HUES6 (cell line): ENCODE measurements around the gene TMEM174.

Experiments used
- H3K27ac ChIP-seq: 2 replicates; pipeline ENCODE4 v1.7.0; 2013; ENCODE audit warnings: low read depth, mild to moderate bottlenecking, low read length, inconsistent platforms
- H3K27me3 ChIP-seq: 2 replicates; pipeline ENCODE4 v1.6.1; 2013; ENCODE audit warnings: low read length; ENCODE audit not compliant: control insufficient read depth, insufficient read depth
- H3K36me3 ChIP-seq: 2 replicates; pipeline ENCODE4 v1.6.1; 2013; ENCODE audit warnings: low read length; ENCODE audit not compliant: control insufficient read depth, insufficient read depth
- H3K4me1 ChIP-seq: 2 replicates; pipeline ENCODE4 v1.6.1; 2013; ENCODE audit warnings: low read length; ENCODE audit not compliant: control insufficient read depth, insufficient read depth
- H3K4me3 ChIP-seq: 2 replicates; pipeline ENCODE4 v1.5.1; 2013; ENCODE audit warnings: low read depth, low read length
- H3K9ac ChIP-seq: one replicate; pipeline ENCODE4 v1.6.1; 2013; ENCODE audit warnings: mild to moderate bottlenecking, low read length
- H3K9me3 ChIP-seq: 2 replicates; pipeline ENCODE4 v1.6.1; 2013; ENCODE audit warnings: low read depth, low read length; ENCODE audit not compliant: control insufficient read depth, insufficient read depth

The TMEM174 gene

GRCh38 chr5:73179730-73180129 lies 6.7 kb downstream of the TMEM174 start:
- no peaks in the 10 kb centered on the region for H3K36me3 ChIP-seq
- no peak overlapping the region for H3K9ac ChIP-seq
- H3K9me3 ChIP-seq, result peaks cover 5% of the 10 kb centered on the region
- no peaks in the 10 kb centered on the region for H3K27me3 ChIP-seq
- no peak overlapping the region for H3K27ac ChIP-seq
- H3K4me1 ChIP-seq, result no peaks in the 10 kb centered on the region; the same call in 1 of the 2 replicates
- no peak overlapping the region for H3K4me3 ChIP-seq

GRCh38 chr5:73180566-73180965 lies 7.6 kb downstream of the TMEM174 start:
- no peak overlapping the region for H3K4me3 ChIP-seq
- H3K36me3 ChIP-seq, result no peaks in the 10 kb centered on the region
- H3K27me3 ChIP-seq, result no peaks in the 10 kb centered on the region
- peaks cover 11% of the 10 kb centered on the region for H3K9me3 ChIP-seq
- H3K9ac ChIP-seq, result no peak overlapping the region
- H3K27ac ChIP-seq, result no peak overlapping the region
- H3K4me1 ChIP-seq, result no peaks in the 10 kb centered on the region

GRCh38 chr5:73182307-73182706 lies 9.3 kb downstream of the TMEM174 start:
- H3K27ac ChIP-seq, result no peak overlapping the region
- H3K4me1 ChIP-seq, result no peaks in the 10 kb centered on the region
- H3K4me3 ChIP-seq, result no peak overlapping the region
- H3K9me3 ChIP-seq, result peaks cover 11% of the 10 kb centered on the region
- no peaks in the 10 kb centered on the region for H3K36me3 ChIP-seq
- H3K9ac ChIP-seq, result no peak overlapping the region
- no peaks in the 10 kb centered on the region for H3K27me3 ChIP-seq

- H3K4me3 ChIP-seq, result no peak overlapping the region
- H3K4me1 ChIP-seq, result no peaks in the 10 kb centered on the region
- peaks cover 11% of the 10 kb centered on the region for H3K9me3 ChIP-seq
- no peaks in the 10 kb centered on the region for H3K27me3 ChIP-seq
- H3K27ac ChIP-seq, result no peak overlapping the region
- no peak overlapping the region for H3K9ac ChIP-seq
- no peaks in the 10 kb centered on the region for H3K36me3 ChIP-seq
Measured at GRCh38 chr5:73183000-73183399, 10.0 kb downstream of the TMEM174 start.

- H3K4me1 ChIP-seq, result no peaks in the 10 kb centered on the region
- H3K9ac ChIP-seq, result no peak overlapping the region
- peaks cover 11% of the 10 kb centered on the region for H3K9me3 ChIP-seq
- no peak overlapping the region for H3K27ac ChIP-seq
- H3K4me3 ChIP-seq, result no peak overlapping the region
- H3K36me3 ChIP-seq, result no peaks in the 10 kb centered on the region
- H3K27me3 ChIP-seq, result no peaks in the 10 kb centered on the region
Measured at GRCh38 chr5:73183481-73183891, 10.5 kb downstream of the TMEM174 start.

GRCh38 chr5:73186976-73187375 lies 14.0 kb downstream of the TMEM174 start:
- peaks cover 24% of the 10 kb centered on the region for H3K4me1 ChIP-seq
- H3K4me3 ChIP-seq, result no peak overlapping the region
- H3K9ac ChIP-seq, result no peak overlapping the region
- no peak overlapping the region for H3K27ac ChIP-seq
- H3K9me3 ChIP-seq, result peaks cover 11% of the 10 kb centered on the region
- no peaks in the 10 kb centered on the region for H3K36me3 ChIP-seq
- H3K27me3 ChIP-seq, result no peaks in the 10 kb centered on the region

GRCh38 chr5:73188764-73189531 lies 16.0 kb downstream of the TMEM174 start:
- no peaks in the 10 kb centered on the region for H3K27me3 ChIP-seq
- H3K27ac ChIP-seq, result no peak overlapping the region
- no peak overlapping the region for H3K9ac ChIP-seq
- no peak overlapping the region for H3K4me3 ChIP-seq
- H3K4me1 ChIP-seq, result peaks cover 24% of the 10 kb centered on the region
- H3K9me3 ChIP-seq, result peaks cover 11% of the 10 kb centered on the region
- H3K36me3 ChIP-seq, result no peaks in the 10 kb centered on the region

- H3K27ac ChIP-seq, result no peak overlapping the region
Measured at GRCh38 chr5:73189871-73190376, 16.9 kb downstream of the TMEM174 start.

GRCh38 chr5:73192370-73192769 lies 19.4 kb downstream of the TMEM174 start:
- Histone ChIP-seq H3K36me3 (no peaks in the 10 kb centered on the region), H3K27me3 (no peaks in the 10 kb centered on the region; the same call in 1 of the 2 replicates), H3K4me3 (no peak overlapping the region)

More at GRCh38 chr5:73189871-73190376, 16.9 kb downstream of the TMEM174 start:
- Histone ChIP-seq H3K9ac (no peak overlapping the region), H3K36me3 (no peaks in the 10 kb centered on the region), H3K4me1 (peaks cover 24% of the 10 kb centered on the region), H3K4me3 (no peak overlapping the region), H3K9me3 (peaks cover 6% of the 10 kb centered on the region; the same call in 1 of the 2 replicates), H3K27me3 (no peaks in the 10 kb centered on the region)

GRCh38 chr5:73193592-73193991 lies 20.6 kb downstream of the TMEM174 start:
- H3K4me3 ChIP-seq, result no peak overlapping the region
- no peaks in the 10 kb centered on the region for H3K9me3 ChIP-seq
- H3K4me1 ChIP-seq, result peaks cover 24% of the 10 kb centered on the region
- no peaks in the 10 kb centered on the region; the same call in 1 of the 2 replicates for H3K27me3 ChIP-seq
- no peak overlapping the region for H3K27ac ChIP-seq
- H3K9ac ChIP-seq, result no peak overlapping the region
- no peaks in the 10 kb centered on the region for H3K36me3 ChIP-seq

More at GRCh38 chr5:73192370-73192769, 19.4 kb downstream of the TMEM174 start:
- Histone ChIP-seq H3K9me3 (no peaks in the 10 kb centered on the region), H3K27ac (no peak overlapping the region), H3K9ac (no peak overlapping the region), H3K4me1 (peaks cover 24% of the 10 kb centered on the region)

- H3K27me3 ChIP-seq, result peaks cover under 1% of the 10 kb centered on the region
- no peak overlapping the region for H3K27ac ChIP-seq
- H3K4me3 ChIP-seq, result no peak overlapping the region
- peaks cover 4% of the 10 kb centered on the region; the same call in 1 of the 2 replicates for H3K4me1 ChIP-seq
- no peak overlapping the region for H3K9ac ChIP-seq
- no peaks in the 10 kb centered on the region for H3K36me3 ChIP-seq
- 0 out of 2 replicates have a peak, but pooled peaks cover 4% of the 10 kb centered on the region for H3K9me3 ChIP-seq
Measured at GRCh38 chr5:73196201-73196600, 23.2 kb downstream of the TMEM174 start.
